AG04449 (cell line): Measurements from ENCODE around the gene HMSD.

ENCODE experiments used
- CTCF ChIA-PET: fragments of 350-600 bp; formaldehyde crosslinking; extraction: SDS; loops from one replicate; lab custom pipeline; 2021; ENCODE audit warnings: antibody characterized with exemption; lab: Yijun Ruan, JAX
- POLR2A ChIA-PET: fragments of 400-600, 350-600 bp; formaldehyde crosslinking; extraction: SDS; loops from one replicate; lab custom pipeline; 2020; ENCODE audit warnings: antibody characterized with exemption, inconsistent platforms; lab: Yijun Ruan, JAX
- DNase-seq: peaks from one replicate; pipeline ENCODE4 v3.0.0-alpha.2; 2010; ENCODE audit warnings: low read depth, low spot score
- H3K4me3 ChIP-seq: 2 replicates; pipeline ENCODE4 v1.5.1; 2011; ENCODE audit warnings: low read depth, mild to moderate bottlenecking, control low read depth, low read length
- CTCF ChIP-seq: IDR thresholded peaks from one replicate; pipeline ENCODE4 v1.5.1; 2011; ENCODE audit warnings: mild to moderate bottlenecking, moderate library complexity, low read length, control low read depth, inconsistent platforms; ENCODE audit not compliant: insufficient read depth; ENCODE audit errors: missing control alignments

HMSD gene

GRCh38 chr18:63963615-63964256 lies 14.6 kb downstream of the HMSD start:
- no peak overlapping the region for H3K4me3 ChIP-seq
- POLR2A ChIA-PET, result no interaction called here
- TF ChIP-seq CTCF, result peak; percentile 81
- no peak for DNase-seq
- CTCF ChIA-PET, result interaction anchor here (0.6 to 8.0 kb wide), 26 partner anchors 10 to 317 kb away, joined by 3 to 129 read pairs (median 4); partner anchors contain the start of gene HMSD

- POLR2A ChIA-PET, result no interaction called here
- CTCF ChIA-PET, result interaction anchor here (2.2 to 8.0 kb wide), 8 partner anchors 10 to 69 kb away, joined by 4 to 129 read pairs (median 28); partner anchors contain the start of gene HMSD
- no peak overlapping the region for H3K4me3 ChIP-seq
- no peak for TF ChIP-seq CTCF
- no peak for DNase-seq
These were observed 15.8 kb downstream of the HMSD start for GRCh38 chr18:63964908-63965307.

- POLR2A ChIA-PET, result no interaction called here
- CTCF ChIA-PET, result interaction anchor here (4.1 to 8.0 kb wide), 3 partner anchors 9 to 30 kb away, joined by 55 to 129 read pairs (median 64); no protein-coding TSS in a partner anchor
- no peak overlapping the region for H3K4me3 ChIP-seq
- no peak for DNase-seq
- no peak for TF ChIP-seq CTCF
These were observed 16.7 kb downstream of the HMSD start for GRCh38 chr18:63965716-63966330.

GRCh38 chr18:63969942-63970808 lies 21.1 kb downstream of the HMSD start, which contains the start of gene SERPINB8:
Gene SERPINB8 (plus strand): TSS chr18:63970081. CDS start chr18:63978309, 8,228 bp downstream.
- peak within 1 kb of the TSS; percentile 85 for H3K4me3 ChIP-seq
- POLR2A ChIA-PET, result interaction anchor here (0.6 to 0.9 kb wide), 4 partner anchors 8 to 87 kb away, joined by 3 to 4 read pairs (median 3); no protein-coding TSS in a partner anchor
- CTCF ChIA-PET, result interaction anchor here (0.8 to 1.5 kb wide), 2 partner anchors 12 to 25 kb away, joined by 3 read pairs; no protein-coding TSS in a partner anchor
- no peak for TF ChIP-seq CTCF
- DNase-seq, result peak; percentile 79

GRCh38 chr18:63970809-63971205 lies 21.7 kb downstream of the HMSD start:
- H3K4me3 ChIP-seq, result peak overlapping the region; percentile 85
- no peak for DNase-seq
- TF ChIP-seq CTCF, result no peak
- ChIA-PET POLR2A (interaction anchor here (0.6 to 0.9 kb wide), 4 partner anchors 8 to 88 kb away, joined by 3 to 4 read pairs (median 3); no protein-coding TSS in a partner anchor), CTCF (interaction anchor here (1.5 kb wide), 1 partner anchor 13 kb away, joined by 3 read pairs; no protein-coding TSS in a partner anchor)
